ENCODE data around the gene DUXA. TPM values are rescaled to one million over a fixed set of nuclear protein-coding genes. Genes with fewer than 3 reads are reported as not detected.
A peak's percentile ranks its signal among the peaks of the same experiment; 100 is the strongest.

Gene DUXA
- total RNA-seq, 1 experiment from 2014 or later: not detected

- H3K4me3 ChIP-seq (ENCODE audit: low read length): no peak overlapping the region
- H3K4me1 ChIP-seq (ENCODE audit: insufficient read depth, low read length): peaks cover 10% of the 10 kb centered on the region
- intact Hi-C loops (cut with micrococcal nuclease): no loop called here
- TF ChIP-seq EZH2 (IDR thresholded peaks at IDR 0.05; ENCODE audit: low read length, unreplicated experiment) (no peak), EZH2phosphoT487 (IDR thresholded peaks at IDR 0.05; ENCODE audit: borderline replicate concordance, low read length) (no peak)
- TF ChIP-seq, protein P1, sequence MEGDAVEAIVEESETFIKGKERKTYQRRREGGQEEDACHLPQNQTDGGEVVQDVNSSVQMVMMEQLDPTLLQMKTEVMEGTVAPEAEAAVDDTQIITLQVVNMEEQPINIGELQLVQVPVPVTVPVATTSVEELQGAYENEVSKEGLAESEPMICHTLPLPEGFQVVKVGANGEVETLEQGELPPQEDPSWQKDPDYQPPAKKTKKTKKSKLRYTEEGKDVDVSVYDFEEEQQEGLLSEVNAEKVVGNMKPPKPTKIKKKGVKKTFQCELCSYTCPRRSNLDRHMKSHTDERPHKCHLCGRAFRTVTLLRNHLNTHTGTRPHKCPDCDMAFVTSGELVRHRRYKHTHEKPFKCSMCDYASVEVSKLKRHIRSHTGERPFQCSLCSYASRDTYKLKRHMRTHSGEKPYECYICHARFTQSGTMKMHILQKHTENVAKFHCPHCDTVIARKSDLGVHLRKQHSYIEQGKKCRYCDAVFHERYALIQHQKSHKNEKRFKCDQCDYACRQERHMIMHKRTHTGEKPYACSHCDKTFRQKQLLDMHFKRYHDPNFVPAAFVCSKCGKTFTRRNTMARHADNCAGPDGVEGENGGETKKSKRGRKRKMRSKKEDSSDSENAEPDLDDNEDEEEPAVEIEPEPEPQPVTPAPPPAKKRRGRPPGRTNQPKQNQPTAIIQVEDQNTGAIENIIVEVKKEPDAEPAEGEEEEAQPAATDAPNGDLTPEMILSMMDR (conservative IDR thresholded peaks at IDR 0.05; ENCODE audit: low read depth, low read length): no peak
- BruUV-seq (replicated peaks): no TSS peak
- H3K27ac ChIP-seq (ENCODE audit: low read length): no peak overlapping the region
- peaks cover 40% of the 10 kb centered on the region for H3K79me2 ChIP-seq (ENCODE audit: low read length)
- no peak for ATAC-seq
- H3K27me3 ChIP-seq (ENCODE audit: low read length): no peaks in the 10 kb centered on the region
- H3K4me2 ChIP-seq (ENCODE audit: low read length): no peak overlapping the region
- H3K9me2 ChIP-seq (replicated peaks; ENCODE audit: low read length): no peaks in the 10 kb centered on the region
- no peak for DNase-seq
- no peaks in the 10 kb centered on the region for H3F3A ChIP-seq (ENCODE audit: low read length, unreplicated experiment)
- no peak overlapping the region for H3K9ac ChIP-seq (ENCODE audit: low read length)
- peaks cover 21% of the 10 kb centered on the region; the same call in 1 of the 2 replicates for H4K20me1 ChIP-seq (ENCODE audit: low read length)
- 0 out of 2 replicates have a peak, but pooled peaks cover 9% of the 10 kb centered on the region for H3K9me3 ChIP-seq (ENCODE audit: low read length)
- H3K36me3 ChIP-seq (ENCODE audit: low read depth, low read length): peaks cover 23% of the 10 kb centered on the region
- no peak overlapping the region for H2AFZ ChIP-seq (ENCODE audit: low read length)
- POLR2A ChIA-PET (ENCODE audit: unreplicated experiment): interaction anchor here (0.5 kb wide), 1 partner anchor 358 kb away, joined by 4 read pairs; no protein-coding TSS in a partner anchor
- CTCF ChIA-PET: no interaction called here
Observed at GRCh38 chr19:57190301-57190700, 23.0 kb upstream of the DUXA start.

GRCh38 chr19:57171551-57172081, 4.3 kb upstream of the DUXA start:
- Histone ChIP-seq H4K20me1 (ENCODE audit: low read length) (no peaks in the 10 kb centered on the region), H3K36me3 (ENCODE audit: low read depth, low read length) (no peaks in the 10 kb centered on the region), H3K4me2 (ENCODE audit: low read length) (peak overlapping the region; percentile 86), H3K9ac (ENCODE audit: low read length) (peak overlapping the region; percentile 28; the same call in 1 of the 2 replicates), H2AFZ (ENCODE audit: low read length) (peak overlapping the region; percentile 99), H3K79me2 (ENCODE audit: low read length) (no peaks in the 10 kb centered on the region), H3K9me3 (ENCODE audit: low read length) (no peaks in the 10 kb centered on the region), H3K4me1 (ENCODE audit: insufficient read depth, low read length) (peaks cover 4% of the 10 kb centered on the region), H3K27me3 (ENCODE audit: low read length) (no peaks in the 10 kb centered on the region), H3F3A (ENCODE audit: low read length, unreplicated experiment) (peaks cover 4% of the 10 kb centered on the region), H3K27ac (ENCODE audit: low read length) (no peak overlapping the region), H3K9me2 (replicated peaks; ENCODE audit: low read length) (no peaks in the 10 kb centered on the region), H3K4me3 (ENCODE audit: low read length) (peak overlapping the region; percentile 66)
- DNase-seq (peak; percentile 38), ATAC-seq (peak; percentile 77)
- ChIA-PET CTCF (no interaction called here), POLR2A (ENCODE audit: unreplicated experiment) (no interaction called here)
- TF ChIP-seq EZH2phosphoT487 (IDR thresholded peaks at IDR 0.05; ENCODE audit: borderline replicate concordance, low read length): no peak
- no peak for TF ChIP-seq EZH2 (IDR thresholded peaks at IDR 0.05; ENCODE audit: low read length, unreplicated experiment)
- TF ChIP-seq, protein P1 (conservative IDR thresholded peaks at IDR 0.05; ENCODE audit: low read depth, low read length): no peak
- intact Hi-C loops (cut with micrococcal nuclease): no loop called here
- no TSS peak for BruUV-seq (replicated peaks)

DNA sequence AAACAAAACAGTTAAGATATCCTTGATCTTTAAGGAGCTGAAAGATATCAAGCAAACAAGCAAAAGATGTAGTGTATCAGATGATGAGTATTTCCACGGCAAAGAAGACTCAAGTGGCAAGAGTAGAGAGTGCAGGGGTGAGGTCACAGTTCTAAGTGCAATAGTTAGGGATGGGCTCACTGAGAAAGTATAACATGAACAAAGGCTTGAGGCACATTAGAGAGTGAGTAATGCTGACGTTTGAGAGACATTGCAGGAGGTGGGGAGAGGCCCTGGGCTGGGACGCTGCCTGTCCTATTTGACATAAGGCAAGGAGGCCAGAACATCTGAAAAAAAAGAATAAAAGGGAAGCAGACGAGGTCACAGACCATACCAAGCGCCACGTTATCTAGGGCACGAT, 1.4 kb downstream of the DUXA start:
- Histone ChIP-seq H3K9me2 (replicated peaks; ENCODE audit: low read length) (no peaks in the 10 kb centered on the region), H3K9ac (ENCODE audit: low read length) (no peak overlapping the region), H2AFZ (ENCODE audit: low read length) (no peak overlapping the region), H3K9me3 (ENCODE audit: low read length) (no peaks in the 10 kb centered on the region), H3K4me1 (ENCODE audit: insufficient read depth, low read length) (no peaks in the 10 kb centered on the region), H3K4me2 (ENCODE audit: low read length) (no peak overlapping the region), H3F3A (ENCODE audit: low read length, unreplicated experiment) (no peaks in the 10 kb centered on the region), H3K79me2 (ENCODE audit: low read length) (no peaks in the 10 kb centered on the region), H3K27me3 (ENCODE audit: low read length) (no peaks in the 10 kb centered on the region), H3K27ac (ENCODE audit: low read length) (no peak overlapping the region), H4K20me1 (ENCODE audit: low read length) (no peaks in the 10 kb centered on the region), H3K4me3 (ENCODE audit: low read length) (no peak overlapping the region), H3K36me3 (ENCODE audit: low read depth, low read length) (no peaks in the 10 kb centered on the region)
- intact Hi-C loops (cut with micrococcal nuclease): no loop called here
- TF ChIP-seq, protein P1 (conservative IDR thresholded peaks at IDR 0.05; ENCODE audit: low read depth, low read length): no peak
- ChIA-PET POLR2A (ENCODE audit: unreplicated experiment) (no interaction called here), CTCF (no interaction called here)
- no TSS peak for BruUV-seq (replicated peaks)
- peak; percentile 62 for DNase-seq
- peak; percentile 51; the same call in 1 of the 2 replicates for ATAC-seq

Measured in PC-3 (cell line).